Activated CD8-positive, alpha-beta T cell treated with anti-CD3 and anti-CD28 coated beads for 36 hours (primary cell): ENCODE data around the gene GSTA2. TPM values are rescaled to one million over a fixed set of nuclear protein-coding genes. Genes with fewer than 3 reads are reported as not detected.
"Not testable (repeated sequence)": the region's sequence is repeated elsewhere in the genome, so short reads cannot be mapped to it uniquely, and the experiment has no call there.

ENCODE experiments used
- ATAC-seq: fragments of 200-7000 bp; cut with Tn5 transposase; one replicate; pipeline ENCODE4 v1.10.0; 2021; ENCODE audit warnings: mild to moderate bottlenecking, moderate library complexity
- CTCF ChIA-PET: fragments of 350-600 bp; sonication (Branson Sonifier 250); formaldehyde crosslinking; loops from one replicate; lab custom pipeline; 2021; ENCODE audit warnings: antibody characterized with exemption; lab: Charles Lee
- POLR2A ChIA-PET: fragments of 350-600 bp; sonication (Branson Sonifier 250); formaldehyde crosslinking; loops from one replicate; lab custom pipeline; 2021; ENCODE audit warnings: antibody characterized with exemption; lab: Charles Lee
- DNase-seq: peaks from one replicate; pipeline ENCODE4 v3.0.0-alpha.2; 2020
- H3K27ac Mint-ChIP-seq: one replicate; pipeline ENCODE4 v1.8.0; 2021; ENCODE audit warnings: mild to moderate bottlenecking, mixed read lengths
- H3K27me3 Mint-ChIP-seq: one replicate; pipeline ENCODE4 v1.8.0; 2021; ENCODE audit warnings: mixed read lengths
- H3K36me3 Mint-ChIP-seq: one replicate; pipeline ENCODE4 v1.8.0; 2021; ENCODE audit warnings: low read depth, mixed read lengths
- H3K4me1 Mint-ChIP-seq: one replicate; pipeline ENCODE4 v1.8.0; 2021; ENCODE audit warnings: low read depth, mixed read lengths
- H3K4me3 Mint-ChIP-seq: one replicate; pipeline ENCODE4 v1.8.0; 2021; ENCODE audit warnings: mild to moderate bottlenecking, moderate library complexity, mixed read lengths
- H3K9me3 Mint-ChIP-seq: one replicate; pipeline ENCODE4 v1.8.0; 2021; ENCODE audit warnings: mixed read lengths
- intact Hi-C: fragments of 100-400 bp; cut with micrococcal nuclease; formaldehyde crosslinking; loops from one replicate; pipeline ENCODE4 v1.10.0; 2022
- total RNA-seq, 2 experiments: library from RNA; stranded (reverse); gene quantifications; one replicate each; pipeline ENCODE4 v1.2.3, GENCODE V29; 2021
- TF ChIP-seq, protein P1 (sequence below): fragments of 200-600 bp; IDR thresholded peaks from one replicate; pipeline ENCODE4 v1.8.0; 2022; ENCODE audit warnings: antibody characterized with exemption, mild to moderate bottlenecking

Gene GSTA2
- not detected for total RNA-seq

DNA sequence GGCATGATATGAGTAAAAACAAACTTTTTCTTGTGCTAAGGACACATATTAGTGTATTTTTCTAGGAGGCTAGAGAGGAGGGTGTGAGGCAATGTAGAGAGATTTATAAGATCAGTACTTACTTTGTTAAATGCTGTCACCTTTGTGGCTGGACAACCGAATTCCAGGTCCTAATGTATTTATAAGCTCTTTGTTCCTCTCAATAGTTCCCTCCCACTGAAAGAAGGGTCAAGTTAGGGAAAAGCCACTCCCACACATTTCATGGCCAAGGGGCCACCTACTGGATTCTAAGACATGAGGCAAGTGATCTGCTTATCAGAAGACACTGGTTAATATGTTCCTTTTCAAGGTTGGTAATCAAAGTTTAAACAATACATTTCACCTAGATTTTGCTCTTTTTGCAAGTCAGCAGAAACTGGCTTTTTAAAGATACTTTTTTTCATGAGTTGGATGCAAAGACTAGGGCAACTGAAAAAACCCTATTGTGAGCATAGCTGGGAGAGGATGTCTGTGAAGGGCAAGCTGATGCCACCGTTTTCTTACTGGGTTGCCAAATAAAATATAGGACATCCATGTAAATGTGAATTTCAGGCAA, at the start of gene GSTA2:
Gene GSTA2, minus strand, starts transcription at position 154 of the 595 bp plus-strand sequence. CDS start 5,528 bp downstream, outside the sequence.
- H3K36me3 Mint-ChIP-seq, ATAC-seq, H3K4me3 Mint-ChIP-seq, CTCF ChIA-PET, H3K4me1 Mint-ChIP-seq, POLR2A ChIA-PET, DNase-seq, H3K27ac Mint-ChIP-seq, intact Hi-C loops, H3K9me3 Mint-ChIP-seq, H3K27me3 Mint-ChIP-seq: not testable (repeated sequence)

DNA sequence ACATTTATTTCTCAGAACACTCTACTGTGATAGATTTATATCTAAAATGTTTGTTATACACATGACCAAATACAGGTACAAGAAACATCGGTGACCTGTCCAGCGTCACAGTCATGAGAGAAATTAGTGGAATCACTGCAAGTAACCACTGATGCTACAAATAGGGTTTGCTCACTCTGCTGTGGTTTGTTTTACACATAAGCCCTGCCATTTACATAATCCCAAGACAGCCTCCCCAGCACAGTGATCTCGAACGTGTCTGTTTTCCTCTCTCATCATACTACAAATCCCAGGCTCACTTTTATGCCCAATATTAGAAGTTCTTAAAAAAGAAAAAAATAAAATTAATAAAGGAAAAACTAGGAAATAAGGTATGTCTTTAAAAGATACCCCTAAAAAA, 46.5 kb upstream of the GSTA2 start:
- H3K36me3 Mint-ChIP-seq, H3K4me1 Mint-ChIP-seq, H3K9me3 Mint-ChIP-seq, POLR2A ChIA-PET, H3K27ac Mint-ChIP-seq, ATAC-seq, H3K4me3 Mint-ChIP-seq, intact Hi-C loops, CTCF ChIA-PET, DNase-seq: not testable (repeated sequence)
- H3K27me3 Mint-ChIP-seq, result peaks cover 11% of the 10 kb centered on the region

DNA sequence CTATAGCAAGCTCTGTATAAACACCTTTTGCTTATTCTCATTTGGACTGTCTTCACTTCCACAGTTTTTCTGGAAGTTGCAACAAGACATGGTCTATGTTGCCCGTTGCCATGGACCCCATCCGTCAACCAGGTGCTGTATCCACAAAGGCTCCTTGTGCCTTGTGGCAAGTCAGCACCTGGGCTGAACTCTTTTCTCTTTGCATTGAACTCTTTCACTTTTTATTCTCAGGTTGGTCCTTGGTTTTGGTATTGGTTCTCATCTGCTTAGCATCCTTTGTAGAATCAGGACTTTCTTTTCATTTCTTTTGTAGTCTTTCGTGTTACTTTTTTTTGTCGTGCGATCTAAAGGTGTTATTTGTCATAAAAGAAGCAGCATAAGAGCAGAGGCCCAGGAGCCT, 45.4 kb upstream of the GSTA2 start:
- ChIA-PET CTCF (no interaction called here), POLR2A (no interaction called here)
- no peaks in the 10 kb centered on the region for H3K4me1 Mint-ChIP-seq
- H3K4me3 Mint-ChIP-seq, result no peak overlapping the region
- no peak overlapping the region for H3K27ac Mint-ChIP-seq
- TF ChIP-seq, protein P1, sequence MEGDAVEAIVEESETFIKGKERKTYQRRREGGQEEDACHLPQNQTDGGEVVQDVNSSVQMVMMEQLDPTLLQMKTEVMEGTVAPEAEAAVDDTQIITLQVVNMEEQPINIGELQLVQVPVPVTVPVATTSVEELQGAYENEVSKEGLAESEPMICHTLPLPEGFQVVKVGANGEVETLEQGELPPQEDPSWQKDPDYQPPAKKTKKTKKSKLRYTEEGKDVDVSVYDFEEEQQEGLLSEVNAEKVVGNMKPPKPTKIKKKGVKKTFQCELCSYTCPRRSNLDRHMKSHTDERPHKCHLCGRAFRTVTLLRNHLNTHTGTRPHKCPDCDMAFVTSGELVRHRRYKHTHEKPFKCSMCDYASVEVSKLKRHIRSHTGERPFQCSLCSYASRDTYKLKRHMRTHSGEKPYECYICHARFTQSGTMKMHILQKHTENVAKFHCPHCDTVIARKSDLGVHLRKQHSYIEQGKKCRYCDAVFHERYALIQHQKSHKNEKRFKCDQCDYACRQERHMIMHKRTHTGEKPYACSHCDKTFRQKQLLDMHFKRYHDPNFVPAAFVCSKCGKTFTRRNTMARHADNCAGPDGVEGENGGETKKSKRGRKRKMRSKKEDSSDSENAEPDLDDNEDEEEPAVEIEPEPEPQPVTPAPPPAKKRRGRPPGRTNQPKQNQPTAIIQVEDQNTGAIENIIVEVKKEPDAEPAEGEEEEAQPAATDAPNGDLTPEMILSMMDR, result no peak
- peaks cover 12% of the 10 kb centered on the region for H3K27me3 Mint-ChIP-seq
- intact Hi-C loops, result no loop called here
- H3K9me3 Mint-ChIP-seq, result no peaks in the 10 kb centered on the region
- ATAC-seq (no peak), DNase-seq (no peak)
- H3K36me3 Mint-ChIP-seq, result no peaks in the 10 kb centered on the region

DNA sequence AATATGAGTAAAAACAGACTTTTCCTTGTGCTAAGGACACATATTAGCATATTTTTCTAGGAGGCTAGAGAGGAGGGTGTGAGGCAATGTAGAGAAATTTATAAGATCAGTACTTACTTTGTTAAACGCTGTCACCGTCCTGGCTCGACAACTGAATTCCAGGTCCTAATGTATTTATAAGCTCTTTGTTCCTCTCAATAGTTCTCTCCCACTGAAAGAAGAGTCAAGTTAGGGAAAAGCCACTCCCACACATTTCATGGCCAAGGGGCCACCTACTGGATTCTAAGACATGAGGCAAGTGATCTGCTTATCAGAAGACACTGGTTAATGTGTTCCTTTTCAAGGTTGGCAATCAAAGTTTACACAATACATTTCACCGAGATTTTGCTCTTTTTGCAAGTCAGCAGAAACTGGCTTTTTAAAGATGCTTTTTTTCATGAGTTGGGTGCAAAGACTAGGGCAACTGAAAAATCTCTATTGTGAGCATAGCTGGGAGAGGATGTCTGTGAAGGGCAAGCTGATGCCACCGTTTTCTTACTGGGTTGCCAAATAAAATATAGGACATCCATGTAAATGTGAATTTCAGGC, 40.5 kb upstream of the GSTA2 start, which contains the start of gene GSTA1:
Gene GSTA1, minus strand, starts transcription at position 149 of the 588 bp plus-strand sequence. CDS start 4,549 bp downstream, outside the sequence.
- ATAC-seq, H3K4me1 Mint-ChIP-seq, H3K27ac Mint-ChIP-seq, DNase-seq, H3K9me3 Mint-ChIP-seq, POLR2A ChIA-PET, H3K4me3 Mint-ChIP-seq, H3K36me3 Mint-ChIP-seq, CTCF ChIA-PET, intact Hi-C loops: not testable (repeated sequence)
- peaks cover 18% of the 10 kb centered on the region for H3K27me3 Mint-ChIP-seq

DNA sequence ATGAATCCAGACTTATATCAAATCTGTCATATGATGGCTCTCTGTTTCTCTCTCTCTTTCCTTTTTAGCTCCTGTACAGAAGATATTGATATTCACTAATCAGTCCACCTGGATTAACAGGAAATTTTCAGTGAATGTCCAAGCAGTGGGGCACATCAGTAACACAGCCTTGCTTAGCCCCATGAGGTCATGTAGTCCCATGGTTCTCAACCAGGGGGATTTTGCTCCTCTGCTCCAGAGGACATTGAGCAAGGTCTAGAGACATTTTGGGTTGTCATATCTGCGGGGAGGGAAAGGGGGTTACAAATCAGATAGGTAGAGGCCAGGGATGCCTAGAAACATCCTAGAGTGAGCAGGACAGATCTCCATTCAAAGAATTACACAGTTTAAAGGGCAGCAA, 39.5 kb upstream of the GSTA2 start:
- intact Hi-C loops, result no loop called here
- Mint-ChIP-seq H3K9me3 (no peaks in the 10 kb centered on the region), H3K27me3 (peaks cover 18% of the 10 kb centered on the region), H3K4me1 (no peaks in the 10 kb centered on the region), H3K4me3 (no peak overlapping the region), H3K27ac (no peak overlapping the region), H3K36me3 (no peaks in the 10 kb centered on the region)
- TF ChIP-seq, protein P1, result no peak
- no peak for DNase-seq
- CTCF ChIA-PET, result interaction anchor here (1.1 kb wide), 1 partner anchor 12 kb away, joined by 3 read pairs; no protein-coding TSS in a partner anchor
- POLR2A ChIA-PET, result no interaction called here
- ATAC-seq, result no peak

DNA sequence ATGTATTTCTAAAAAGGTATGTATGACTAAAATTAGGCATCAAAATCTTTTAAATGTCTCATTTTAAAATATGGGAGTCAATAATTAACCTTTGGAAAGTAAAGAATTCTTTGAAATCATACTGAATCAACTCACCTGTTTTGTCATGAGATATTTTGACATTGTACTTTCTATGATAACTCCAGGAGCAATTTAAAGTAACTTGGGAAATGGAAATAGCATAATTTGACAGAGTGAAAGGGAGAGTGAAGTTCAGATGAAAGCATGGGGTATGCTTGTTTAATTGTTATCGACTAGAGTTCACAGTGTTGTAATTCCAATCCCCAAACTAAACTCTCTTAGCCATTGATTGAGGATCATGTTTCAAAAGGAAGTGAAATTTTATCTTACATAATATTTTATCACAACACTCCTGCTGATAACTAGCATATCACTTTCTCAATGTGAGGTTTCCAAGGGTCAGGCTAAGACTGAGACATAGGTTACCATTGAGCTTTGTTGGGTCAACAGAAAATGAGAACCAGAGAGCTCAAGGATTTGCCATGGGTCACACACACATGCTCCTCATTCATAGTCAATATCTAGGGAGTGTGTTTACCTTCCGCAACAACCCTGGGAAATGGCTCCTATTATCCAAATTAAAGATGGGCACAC, 38.0 kb upstream of the GSTA2 start:
- H3K9me3 Mint-ChIP-seq, result no peaks in the 10 kb centered on the region
- ATAC-seq, result no peak

DNA sequence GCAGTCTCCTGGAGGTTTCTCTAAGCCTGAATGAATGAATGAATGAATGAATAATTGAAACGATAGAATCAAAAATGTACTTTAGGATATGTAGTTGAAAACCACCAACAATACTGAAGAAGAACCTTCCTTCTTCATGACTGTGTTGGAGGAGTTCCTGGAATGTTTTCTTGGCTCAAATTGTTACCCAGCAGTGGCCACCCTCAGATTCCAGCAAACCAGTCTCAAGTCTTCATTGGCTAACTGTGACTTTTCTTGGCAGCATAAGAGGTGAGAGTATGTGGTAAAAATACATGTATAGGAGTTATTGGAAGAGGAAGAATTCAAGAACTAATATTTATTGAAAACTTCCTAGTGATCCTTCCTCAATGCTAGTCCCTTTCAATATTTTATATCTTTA, 36.0 kb upstream of the GSTA2 start:
- DNase-seq, intact Hi-C loops, CTCF ChIA-PET, H3K27ac Mint-ChIP-seq, POLR2A ChIA-PET, H3K9me3 Mint-ChIP-seq, H3K4me1 Mint-ChIP-seq, ATAC-seq, H3K36me3 Mint-ChIP-seq, H3K4me3 Mint-ChIP-seq: not testable (repeated sequence)
- H3K27me3 Mint-ChIP-seq, result peaks cover 15% of the 10 kb centered on the region

More for the DNA sequence above, 38.0 kb upstream of the GSTA2 start:
- intact Hi-C loops, result no loop called here
- no peak for DNase-seq
- Mint-ChIP-seq H3K36me3 (no peaks in the 10 kb centered on the region), H3K27me3 (peaks cover 14% of the 10 kb centered on the region), H3K4me1 (no peaks in the 10 kb centered on the region), H3K27ac (no peak overlapping the region), H3K4me3 (no peak overlapping the region)
- TF ChIP-seq, protein P1, result no peak
- ChIA-PET POLR2A (no interaction called here), CTCF (no interaction called here)

DNA sequence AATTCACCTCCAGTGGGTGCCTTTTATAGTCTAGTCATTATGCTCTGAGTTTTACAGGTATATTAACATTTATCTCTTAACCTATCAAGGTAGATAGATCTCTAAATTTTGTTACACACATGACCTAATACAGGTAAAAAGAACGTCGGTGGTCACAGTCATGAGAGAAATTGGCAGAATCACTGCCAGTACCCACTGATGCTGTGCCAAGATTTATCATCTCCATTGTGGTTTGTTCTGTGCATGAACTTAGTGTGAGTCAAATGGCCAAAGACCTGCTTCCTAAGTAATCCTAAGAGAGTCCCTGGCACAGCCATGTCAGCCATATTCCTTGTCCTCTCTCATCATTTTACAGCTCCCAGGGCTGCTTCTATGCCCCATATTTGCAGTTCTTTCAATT, 31.1 kb upstream of the GSTA2 start:
- peaks cover 11% of the 10 kb centered on the region for H3K27me3 Mint-ChIP-seq
- not testable (repeated sequence) for H3K4me3 Mint-ChIP-seq, H3K9me3 Mint-ChIP-seq

More for the DNA sequence above, 31.1 kb upstream of the GSTA2 start:
- intact Hi-C loops, CTCF ChIA-PET, H3K36me3 Mint-ChIP-seq, H3K4me1 Mint-ChIP-seq, H3K27ac Mint-ChIP-seq, DNase-seq, ATAC-seq: not testable (repeated sequence)
- POLR2A ChIA-PET, result interaction anchor here (0.7 kb wide), 1 partner anchor 11 kb away, joined by 3 read pairs; no protein-coding TSS in a partner anchor
